HG03342 (cell line): ENCODE measurements around the gene SLC30A4.
A peak's percentile ranks its signal among the peaks of the same experiment; 100 is the strongest.

ENCODE experiments used
- ATAC-seq: cut with Tn5 transposase; IDR thresholded peaks from one replicate; pipeline ENCODE4 v1.9.1; 2021; ENCODE audit warnings: mild to moderate bottlenecking, moderate library complexity; ENCODE audit not compliant: unreplicated experiment

Gene SLC30A4

DNA sequence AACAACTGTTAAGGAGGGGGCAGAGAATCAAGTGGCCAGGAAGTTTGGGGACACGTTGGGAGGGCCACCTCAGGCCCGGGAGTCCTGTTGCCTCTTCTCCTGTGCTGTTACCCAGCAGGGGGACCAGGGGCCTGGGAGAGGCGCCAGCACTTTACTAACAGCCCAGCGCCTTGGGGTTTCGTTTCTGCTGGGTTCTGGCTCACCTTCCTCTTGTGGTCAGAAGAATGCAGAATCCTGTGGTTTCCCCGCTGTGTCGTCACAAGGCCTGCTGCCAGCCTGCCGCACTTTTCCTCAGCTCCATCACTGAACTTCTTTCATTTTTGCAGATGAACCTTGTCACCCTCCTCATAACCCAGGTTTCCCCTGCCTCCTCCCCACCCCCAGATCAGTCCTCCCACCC, 67.7 kb downstream of the SLC30A4 start:
- ATAC-seq, result peak; percentile 54

DNA sequence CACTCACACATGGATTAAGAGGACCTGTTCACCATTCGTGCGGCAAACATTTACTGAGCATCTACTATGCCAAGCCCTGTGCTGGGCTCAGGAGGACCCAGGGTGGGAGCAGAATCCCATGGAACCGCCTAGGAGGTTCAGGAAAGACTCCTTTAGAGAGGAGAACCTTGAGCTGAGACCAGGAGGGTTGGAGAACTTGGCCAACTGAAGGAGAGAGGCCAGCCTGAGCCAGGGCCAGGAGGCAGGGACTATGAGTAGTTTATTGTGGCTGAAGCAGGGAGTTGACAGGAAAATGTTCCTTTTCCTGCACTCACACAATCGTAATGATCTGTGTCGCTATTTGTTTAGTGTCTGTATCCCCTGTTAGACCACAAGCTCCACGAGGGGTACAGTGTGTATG, 71.3 kb downstream of the SLC30A4 start:
- ATAC-seq, result no peak

DNA sequence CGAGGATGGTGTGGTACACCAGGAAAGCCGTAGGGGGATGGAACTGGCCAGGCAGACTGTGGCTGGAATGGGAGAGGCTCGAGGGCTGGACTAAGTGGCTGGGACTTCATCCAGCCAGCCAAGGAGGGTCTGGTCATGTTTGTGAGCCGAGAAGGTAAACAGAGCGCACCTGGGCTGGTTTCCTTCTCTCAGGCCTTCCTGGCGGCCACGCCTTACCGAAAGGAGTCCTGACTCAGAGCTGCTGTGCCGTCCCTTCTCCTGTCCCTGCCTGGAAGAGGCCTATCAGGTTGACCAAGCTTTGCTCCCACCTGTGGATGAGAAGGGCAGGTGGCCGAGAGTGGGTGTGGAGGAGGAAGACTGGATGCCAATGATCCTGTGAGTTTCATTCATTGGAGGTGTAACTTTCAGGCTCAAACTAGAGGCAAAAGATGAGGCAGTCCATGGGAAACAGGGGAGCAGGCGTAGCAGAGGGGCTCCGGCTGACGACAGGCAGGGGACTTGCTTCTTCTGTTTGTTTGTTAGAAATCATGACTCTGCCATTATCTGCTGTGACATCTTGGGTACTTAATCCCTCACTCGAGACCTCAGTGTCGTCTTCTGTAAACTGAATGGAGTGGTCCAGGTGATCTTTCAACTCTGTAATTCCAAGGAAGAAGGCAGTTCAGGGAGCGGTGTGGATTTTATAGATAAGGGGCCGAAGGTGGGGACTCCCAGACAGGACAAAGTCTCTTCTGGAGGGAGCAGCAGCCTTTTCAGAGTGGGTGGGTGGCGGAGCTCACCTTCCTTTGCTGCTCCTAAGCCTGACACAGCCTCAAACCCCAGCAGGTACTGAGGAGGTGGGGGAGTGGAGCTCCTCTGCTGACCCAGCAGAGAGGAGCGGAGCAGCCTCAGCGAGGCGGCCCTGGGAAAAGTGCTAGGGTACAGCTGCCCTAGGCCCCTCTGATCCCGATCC, 72.4 kb downstream of the SLC30A4 start:
- no peak for ATAC-seq

DNA sequence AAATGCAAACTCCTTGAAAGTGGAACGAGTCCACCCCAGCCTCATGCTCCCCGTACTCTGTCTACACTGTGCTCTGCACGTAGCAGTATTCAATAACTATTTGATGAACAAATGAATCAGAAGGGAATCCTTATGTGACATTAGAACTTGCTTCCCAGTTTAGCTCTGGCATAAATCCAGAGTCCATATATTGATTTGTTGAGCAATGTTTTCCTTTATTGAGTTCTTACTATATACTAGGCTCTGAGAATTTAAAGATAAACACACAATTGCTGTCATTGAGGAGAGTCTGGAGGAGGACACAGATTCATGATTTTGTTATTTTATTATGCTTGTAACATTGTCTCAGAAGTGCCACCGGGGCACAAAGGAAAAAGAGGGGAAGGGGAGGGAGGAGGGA, 73.2 kb downstream of the SLC30A4 start:
- ATAC-seq, result no peak

DNA sequence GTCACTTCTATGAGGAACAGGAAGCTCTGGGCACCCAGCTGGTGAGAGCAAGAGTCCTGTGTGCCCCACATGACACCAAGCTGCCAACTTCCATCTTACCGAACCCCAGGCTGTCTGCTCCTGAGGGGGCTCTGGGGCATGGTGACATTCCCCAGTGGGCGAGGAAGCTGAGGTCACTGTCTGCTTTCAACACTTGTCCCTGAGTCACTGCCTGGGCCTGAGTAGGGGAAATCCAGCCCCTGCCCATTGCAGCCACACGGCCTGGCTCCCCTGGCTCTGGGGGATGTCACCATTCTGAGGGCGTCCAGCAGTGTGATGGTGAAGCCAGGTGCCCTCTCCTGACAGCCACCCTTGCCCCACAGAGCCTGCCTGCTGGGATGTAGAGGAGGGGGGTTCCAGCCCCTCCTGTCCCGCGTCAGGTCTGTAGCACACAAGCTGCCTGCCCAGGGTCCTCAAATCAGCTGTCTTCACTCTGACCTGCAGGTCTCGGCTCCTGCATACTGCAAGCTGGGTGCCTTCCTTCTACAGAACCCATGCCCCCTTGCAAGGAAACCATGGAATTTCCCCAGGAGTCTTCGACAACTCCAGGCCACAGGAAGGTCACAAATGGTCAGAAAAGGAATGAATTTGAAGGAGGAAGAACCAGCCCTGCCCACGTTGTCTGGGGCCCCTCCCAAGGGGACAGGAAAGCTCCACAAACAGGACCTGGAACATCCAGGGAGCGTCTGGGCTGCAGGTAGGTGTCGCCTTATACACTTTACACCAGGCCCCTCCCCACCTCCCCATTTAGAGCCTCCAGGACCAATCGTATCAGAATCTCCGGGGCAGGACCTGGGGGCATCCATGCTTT, 74.3 kb downstream of the SLC30A4 start:
- no peak for ATAC-seq

DNA sequence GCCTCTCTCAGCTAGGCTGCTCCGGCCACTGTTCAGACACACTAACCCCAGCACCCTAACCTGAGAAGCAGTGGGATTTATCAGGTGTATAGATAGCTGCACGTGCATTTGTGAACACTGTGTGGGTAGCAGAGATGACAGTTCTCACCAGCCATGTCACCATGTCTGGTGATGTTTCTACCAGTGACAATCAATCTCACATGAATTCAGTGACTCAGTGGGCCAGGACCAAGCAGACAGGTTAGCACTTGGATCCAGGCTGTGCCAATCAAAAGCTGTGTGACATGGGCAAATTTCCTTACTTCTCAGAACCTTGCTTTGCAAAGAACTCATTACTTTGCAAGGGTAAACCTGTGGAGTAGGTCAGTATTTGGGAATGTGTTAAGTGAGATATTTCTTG, 78.9 kb downstream of the SLC30A4 start:
- ATAC-seq, result no peak

DNA sequence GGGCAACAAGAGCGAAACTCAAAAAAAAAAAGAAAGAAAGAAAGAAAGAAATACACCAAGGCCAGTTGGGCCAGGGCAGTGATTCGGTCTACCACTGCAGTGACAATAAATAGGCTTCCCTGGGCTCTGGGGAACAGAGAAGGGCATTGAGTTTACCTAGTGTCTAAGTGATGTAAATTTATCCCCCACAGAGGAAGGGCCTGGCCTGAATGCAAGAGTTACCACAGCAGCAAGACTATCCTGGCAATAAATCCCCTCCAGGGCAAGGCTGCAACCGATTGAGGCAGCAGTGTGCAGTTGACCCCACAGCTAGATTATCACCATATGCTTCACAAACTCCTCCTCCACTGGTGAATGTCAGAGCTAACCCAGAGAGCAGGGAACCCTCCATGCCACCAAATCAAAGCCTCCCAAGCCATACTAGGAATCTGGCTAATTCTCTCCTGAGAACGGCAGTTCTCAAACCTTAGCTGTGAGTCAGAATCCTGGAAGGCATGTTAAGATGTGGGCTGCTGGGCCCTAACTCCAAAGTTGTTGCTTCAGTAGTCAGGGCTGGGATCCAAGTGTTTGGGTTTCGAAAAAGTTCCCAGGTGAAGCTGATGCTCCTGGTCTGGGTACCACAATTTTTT, 79.9 kb downstream of the SLC30A4 start:
- ATAC-seq, result no peak

DNA sequence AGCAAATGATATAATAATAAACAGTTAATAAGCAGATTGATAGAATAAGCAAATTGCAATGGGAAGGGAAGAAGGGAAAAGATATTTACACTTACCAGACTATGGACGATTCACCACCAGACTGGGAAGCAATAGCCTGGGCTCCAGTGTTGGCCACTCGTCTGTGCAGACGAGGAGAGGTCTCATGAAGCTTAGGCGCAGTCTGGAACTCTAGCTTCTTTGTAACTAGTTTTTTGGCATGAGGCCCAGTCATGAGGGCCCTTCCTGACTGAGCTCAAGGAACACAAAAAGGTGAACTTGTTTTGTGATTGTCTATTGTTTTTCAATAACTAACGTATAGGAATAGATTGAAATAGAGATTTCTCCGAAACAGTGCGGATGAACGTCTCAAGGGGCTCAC, 80.9 kb downstream of the SLC30A4 start:
- no peak for ATAC-seq

DNA sequence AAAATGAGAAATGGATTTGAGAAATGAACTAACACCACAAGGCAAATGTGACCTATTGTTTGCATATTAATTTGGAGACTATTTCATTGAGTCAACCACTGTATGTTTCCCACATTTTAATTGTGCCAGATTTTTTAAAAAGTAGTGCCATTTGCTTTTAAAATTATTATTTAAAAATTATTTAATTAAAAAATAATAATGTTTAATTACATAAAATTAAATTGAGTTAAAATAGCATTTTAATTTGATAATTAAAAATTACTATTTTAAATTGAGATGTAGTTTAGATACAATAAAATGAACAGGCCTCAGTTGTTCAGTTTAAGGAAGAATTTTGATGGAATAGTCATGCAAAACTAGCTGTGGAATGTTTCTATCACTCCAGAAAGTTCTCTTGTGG, 81.5 kb downstream of the SLC30A4 start:
- no peak for ATAC-seq

DNA sequence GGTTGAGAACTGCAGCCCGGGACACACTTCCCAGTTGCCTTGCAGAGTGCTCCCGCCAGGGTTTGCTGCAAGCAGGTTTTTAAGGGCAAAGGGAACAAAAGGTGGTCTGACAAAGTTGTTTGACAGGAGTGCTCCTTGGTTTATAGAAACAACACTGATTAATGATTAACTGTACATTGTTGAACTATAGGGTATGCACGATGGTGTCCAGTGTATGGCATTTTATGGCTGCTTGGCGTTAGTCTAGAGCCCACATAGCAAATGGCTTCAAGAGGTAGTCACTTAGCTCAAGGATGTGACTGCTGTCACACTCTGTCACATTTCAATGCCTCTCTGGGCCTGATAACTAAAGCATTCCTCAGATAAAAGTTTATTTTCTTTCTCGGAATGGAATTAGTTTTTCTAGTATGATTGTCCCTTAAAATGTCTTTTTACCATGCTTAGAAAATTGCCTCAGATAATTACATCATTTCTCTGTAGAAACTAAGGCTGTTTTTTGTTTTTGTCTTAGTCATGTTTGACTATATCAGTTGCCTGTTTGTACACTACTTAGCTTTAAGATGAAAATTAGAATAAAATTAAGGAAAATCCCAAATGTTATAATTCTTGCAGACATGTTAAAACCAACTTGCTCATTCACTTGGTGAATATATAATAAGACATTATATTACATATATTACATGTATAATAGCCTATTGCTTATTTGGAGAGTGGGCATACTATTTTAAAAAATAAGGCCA, 82.9 kb downstream of the SLC30A4 start:
- no peak for ATAC-seq

DNA sequence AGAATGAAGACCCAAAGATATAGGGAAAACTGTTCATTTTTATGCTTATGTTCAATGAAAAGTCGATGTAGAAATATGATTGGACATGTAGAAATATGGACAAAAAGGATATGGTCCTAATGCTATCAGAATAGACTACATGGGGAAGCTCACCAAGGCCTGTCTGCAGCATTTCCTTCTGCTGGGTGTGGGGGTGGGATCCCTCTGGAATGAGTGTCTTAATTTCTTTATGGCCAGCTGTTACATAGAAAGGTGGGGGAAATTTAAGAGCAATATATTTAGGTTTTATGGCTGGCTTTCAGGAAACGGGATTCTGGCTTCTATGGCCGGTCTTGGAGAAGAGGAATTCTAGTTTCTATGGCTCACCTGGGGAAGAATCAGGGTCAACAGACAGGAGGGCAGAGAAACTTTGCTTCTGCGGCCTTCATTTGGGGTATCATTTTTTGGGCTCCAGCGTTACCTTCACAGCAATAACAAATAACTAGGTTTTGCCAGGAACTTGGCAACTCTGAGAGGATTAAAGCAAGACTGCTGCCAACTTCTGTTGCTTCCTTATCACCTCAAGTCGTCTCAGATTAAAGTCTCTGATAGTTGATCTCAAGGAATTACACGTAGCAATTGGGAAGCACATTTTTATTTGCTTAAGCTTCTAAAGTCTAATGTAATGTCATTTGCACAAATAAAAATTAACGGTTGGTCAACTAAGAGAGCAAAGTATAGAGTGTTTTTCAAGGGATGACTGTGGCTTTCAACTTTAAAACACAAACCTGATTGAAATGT, 87.2 kb downstream of the SLC30A4 start:
- no peak for ATAC-seq

DNA sequence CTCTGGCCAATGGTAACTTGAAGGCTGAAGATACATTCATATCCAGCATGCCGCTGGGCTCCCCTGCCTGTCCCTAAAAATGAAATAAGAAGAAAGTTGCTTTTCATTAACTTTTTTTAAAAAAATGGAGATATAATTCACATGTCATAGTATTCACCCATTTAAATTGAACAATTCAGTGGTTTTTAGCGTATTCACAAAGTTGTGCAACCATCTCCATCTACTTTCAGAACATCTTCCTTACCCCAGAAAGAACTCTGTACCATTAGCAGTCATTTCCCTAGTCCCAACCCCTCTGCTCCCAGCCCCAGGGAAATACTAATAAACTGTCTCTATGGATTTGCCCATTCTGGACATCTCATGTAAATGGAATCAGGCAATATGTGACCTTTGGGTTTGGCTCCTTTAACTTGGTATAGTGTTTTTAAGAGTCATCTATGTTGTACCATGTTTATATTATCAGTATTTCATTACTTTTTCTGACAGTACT, 88.4 kb downstream of the SLC30A4 start:
- ATAC-seq, result no peak

DNA sequence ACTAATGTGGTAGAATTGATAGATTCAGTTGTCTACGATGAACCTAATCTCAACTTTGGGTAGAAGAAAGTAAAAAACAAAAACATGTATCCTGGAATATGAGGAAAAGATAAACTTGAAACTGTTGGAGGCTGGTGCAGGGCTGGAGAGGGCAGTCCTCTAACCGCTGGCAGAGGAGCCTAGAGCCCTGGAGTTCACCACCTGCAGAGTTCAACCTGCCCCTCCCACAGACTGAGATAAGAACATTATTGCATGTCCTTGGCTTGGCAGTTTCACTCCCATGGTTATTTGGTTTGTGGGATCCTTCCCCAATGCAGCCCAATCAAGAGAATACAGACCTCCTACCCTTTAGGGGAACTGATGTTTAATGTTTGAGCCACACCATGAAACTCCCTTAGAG, 91.0 kb downstream of the SLC30A4 start:
- ATAC-seq, result no peak

DNA sequence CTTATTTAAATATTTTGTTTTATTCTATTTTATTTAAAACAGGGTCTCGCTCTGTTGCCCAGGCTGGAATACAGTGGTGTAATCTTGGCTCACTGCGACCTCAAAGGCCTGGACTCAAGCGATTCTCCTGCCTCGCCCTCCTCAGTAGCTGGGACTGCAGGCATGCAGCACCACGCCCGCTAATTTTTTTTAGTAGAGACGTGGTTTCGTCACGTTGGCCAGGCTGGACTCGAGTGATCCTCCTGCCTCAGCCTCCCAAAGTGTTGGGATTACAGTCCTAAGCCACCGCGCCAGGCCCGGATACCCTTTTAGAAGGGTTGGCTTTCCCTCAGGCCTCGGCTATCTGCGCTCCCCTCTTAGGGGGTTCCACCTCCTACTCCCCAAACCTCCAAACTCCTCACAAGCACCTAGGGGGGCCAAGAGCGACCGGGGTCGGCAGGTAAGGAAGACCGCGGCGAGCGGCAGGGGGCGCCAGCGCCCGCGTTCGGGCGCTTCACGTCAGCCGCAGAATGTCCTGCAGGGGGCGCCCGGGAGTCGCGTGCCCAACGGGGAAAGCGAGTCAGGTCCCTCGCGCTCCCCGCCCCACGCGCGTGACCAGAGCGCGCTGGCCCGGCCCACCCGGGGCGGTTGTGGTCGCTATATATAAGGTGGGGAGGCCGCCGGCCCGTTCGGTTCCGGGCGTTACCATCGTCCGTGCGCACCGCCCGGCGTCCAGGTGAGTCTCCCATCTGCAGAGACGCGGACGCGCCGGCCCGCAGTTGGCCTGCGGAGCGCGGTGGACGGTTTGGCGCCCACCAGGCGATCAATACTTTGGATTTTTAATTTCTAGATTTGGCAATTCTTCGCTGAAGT, 92.4 kb downstream of the SLC30A4 start:
- ATAC-seq, result peak; percentile 74
